GM19328 (cell line): ENCODE data around the gene CTXN1.

ENCODE experiments used
- ATAC-seq: cut with Tn5 transposase; IDR thresholded peaks from one replicate; pipeline ENCODE4 v1.9.1; 2021; ENCODE audit warnings: mild to moderate bottlenecking, moderate library complexity; ENCODE audit not compliant: unreplicated experiment

The CTXN1 gene

DNA sequence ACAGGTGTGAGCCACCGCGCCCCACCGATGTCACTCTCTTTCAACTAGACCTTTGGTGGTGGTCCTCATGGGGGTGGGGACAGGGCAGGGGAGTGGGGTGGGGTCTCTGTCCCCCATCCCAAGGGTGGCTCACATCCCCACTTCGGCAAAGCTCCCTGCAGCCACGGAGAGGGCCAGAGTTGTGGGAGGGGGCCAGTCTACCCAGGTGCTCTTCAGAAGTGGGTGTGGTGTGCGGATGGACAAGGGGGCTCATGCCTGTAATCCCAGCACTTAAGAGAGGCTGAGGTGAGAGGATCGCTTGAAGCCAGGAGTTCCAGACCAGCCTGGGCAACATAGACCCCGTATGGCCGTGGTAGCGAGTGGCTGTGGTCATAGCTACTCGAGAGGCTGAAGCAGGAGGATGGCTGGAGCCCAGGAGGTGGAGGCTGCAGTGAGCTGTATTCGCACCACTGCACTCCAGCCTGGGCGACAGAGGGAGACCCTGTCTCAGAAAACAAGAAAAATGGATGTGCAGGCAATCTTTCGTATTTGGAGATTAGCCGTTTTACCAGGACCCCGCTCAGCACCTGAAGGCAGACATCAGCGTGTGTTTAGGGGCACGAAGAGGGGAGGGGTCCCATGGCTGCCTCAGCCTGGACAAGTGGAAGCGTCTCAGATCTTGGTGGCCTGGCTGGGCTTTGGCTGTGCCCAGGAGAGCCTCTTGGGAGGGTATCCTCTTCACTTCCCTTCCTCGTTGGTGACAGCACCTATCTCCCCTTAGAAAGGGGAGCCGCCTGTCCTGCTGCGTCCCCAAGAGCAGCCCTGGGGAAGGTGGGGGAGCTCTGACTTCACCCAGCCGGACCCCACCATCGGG, 10.5 kb downstream of the CTXN1 start:
- no peak for ATAC-seq

DNA sequence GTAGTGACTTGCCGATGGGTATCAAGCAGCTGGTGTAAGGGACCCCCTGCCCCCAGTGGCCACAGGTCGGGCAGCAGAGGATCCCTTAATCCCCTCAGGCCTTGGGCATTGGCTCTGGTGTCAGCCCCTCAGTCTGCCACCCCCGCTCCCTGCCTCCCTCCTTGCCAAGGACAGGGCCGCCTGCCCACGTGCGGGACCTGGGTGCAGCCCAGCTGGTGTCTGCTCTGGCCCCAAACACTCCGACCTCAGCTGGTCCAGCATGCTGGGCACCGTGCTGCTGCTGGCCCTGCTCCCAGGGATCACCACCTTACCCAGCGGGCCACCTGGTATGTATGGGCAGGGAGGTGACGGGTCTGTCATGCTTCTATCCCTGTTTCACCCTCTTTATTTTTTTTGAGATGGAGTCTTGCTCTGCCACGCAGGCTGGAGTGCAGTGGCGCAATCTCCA, 11.3 kb downstream of the CTXN1 start, which contains the start of gene TGFBR3L:
TSS of gene TGFBR3L (plus strand) at position 233 of the 448 bp plus-strand sequence.
- no peak for ATAC-seq

DNA sequence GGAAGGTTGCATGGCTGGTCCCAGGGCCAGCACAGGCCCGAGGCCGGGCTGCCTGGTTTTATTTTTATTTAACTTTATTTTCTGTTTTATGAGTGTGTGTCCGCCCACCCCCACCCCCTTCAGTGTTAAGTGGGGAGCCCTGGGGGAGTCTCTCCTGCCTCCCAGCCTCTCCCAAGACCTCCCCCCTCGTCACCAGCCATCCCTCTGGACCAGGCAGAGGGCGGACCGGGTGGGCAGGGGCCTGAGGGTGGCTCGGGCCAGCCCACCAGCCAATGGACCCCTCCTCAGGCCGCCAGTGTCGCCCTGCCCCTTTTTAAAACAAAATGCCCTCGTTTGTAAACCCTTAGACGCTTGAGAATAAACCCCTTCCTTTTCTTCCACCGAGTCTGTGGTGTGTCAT, 11.8 kb downstream of the CTXN1 start:
- ATAC-seq = no peak

DNA sequence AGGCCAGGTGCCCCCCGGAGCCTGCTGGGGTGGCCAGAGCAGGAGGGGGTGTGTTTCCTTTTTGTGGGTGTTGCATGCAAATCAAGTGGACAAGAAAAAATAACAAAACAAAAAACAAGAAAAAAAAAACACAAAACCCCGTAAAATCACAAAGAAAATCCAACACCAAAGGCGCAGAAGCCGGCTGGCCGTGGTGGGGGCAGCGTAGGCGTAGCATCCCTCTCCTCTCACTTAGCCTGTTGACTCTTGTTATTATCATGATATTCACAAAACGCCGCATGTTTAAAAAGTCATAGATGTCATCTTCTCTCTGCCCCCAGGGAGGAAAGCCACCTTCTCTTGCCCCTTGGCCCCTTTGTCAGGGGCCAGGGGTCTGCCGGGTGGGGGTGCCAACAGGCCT, 12.3 kb downstream of the CTXN1 start:
- no peak for ATAC-seq

DNA sequence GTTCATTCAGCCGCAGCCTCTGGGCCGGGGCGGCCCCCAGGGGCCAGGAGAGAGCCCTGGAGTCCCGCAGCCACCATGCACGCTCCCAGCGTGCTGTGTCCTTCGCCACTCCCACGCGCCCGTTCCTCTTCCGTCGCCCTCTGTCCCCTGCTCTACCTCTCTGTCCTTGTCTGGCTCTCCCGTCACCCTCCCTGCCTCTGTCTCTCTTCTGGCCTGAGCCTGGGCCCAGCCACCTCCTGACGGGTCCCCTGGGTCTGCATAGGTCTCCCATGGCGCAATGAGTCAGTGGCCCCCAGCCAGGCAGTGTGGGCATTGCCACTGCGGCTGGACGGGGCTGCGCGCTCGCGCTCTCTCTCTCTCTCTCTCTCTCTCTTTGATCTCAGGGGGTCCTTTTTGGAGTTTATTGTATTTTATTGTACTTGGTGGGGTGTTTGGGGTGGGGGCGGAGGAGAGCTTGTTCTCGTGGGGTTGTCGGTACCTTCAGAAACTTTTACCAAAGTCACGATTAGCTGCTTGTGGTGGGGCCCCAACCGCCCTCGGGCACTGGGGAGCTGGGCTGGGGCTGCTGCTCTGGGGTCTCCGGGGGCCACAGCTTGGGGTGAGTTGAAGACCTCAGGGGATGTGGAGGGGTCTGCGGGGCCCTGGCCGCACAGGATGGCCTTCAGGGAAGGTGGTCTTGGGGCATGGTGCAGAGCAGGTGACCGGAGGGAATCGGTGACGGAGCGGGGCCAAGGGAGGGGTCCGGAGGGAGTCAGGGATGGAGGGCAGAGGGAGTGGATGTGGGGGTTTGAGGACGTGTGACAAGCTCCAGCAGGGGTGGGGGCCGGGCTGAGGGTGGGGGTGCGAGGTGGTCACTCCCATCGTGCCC, 13.0 kb downstream of the CTXN1 start:
- ATAC-seq = no peak

DNA sequence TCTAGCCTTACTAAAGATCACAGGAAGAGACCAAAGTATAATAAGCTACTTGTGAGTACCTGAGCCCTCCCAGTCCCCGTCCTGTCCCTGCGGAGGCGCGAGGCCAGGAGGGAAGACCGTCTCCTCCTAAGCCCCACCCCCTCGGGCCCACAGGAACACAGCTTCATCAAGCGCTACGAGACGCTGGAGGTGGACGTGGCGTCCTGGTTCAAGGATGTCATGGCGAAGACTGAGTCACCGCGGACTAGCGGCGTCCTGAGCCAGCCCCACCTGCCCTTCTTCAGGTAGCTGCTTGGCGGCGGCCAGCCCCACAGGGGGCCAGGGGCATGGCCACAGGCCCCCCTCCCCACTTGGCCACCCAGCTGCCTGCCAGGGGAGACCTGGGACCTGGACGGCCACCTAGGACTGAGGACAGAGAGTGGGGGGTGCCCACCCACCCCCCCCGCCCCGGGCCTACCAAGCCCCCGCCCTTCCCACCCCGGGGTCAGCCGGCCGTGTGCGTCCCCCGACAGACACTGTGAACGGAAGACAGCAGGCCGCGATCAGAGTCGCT, 13.7 kb downstream of the CTXN1 start:
- no peak for ATAC-seq

DNA sequence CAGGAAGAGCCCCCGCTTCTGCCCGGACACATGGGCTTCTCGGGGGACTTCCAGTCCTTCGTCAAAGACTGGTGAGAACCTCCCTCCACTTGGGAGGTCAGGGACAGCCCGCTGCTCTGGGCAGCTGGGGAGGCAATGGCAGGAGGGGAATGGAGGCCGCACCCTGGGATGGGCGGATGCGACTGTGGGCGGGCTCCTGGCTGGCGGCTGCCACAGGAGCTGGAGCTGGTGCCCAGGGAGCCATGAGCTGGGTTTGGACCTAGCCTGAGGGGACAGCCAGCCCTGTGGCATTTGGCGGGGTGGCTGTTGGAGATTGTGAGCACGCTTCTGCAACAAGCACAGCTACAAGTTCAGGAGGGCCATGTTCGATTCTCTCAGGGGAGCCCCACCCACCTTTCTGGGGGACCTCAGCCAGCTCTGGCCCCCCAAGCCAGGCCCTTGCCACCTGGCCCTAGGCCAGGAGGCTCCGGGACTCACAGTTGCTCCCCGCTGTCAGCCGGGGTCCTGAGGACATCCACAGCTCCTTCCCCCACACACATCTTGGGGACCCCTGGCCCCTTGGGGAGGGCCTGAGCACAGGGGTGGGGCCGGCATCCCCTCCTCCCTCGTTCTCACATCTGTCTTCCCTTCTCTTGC, 14.3 kb downstream of the CTXN1 start:
- no peak for ATAC-seq

DNA sequence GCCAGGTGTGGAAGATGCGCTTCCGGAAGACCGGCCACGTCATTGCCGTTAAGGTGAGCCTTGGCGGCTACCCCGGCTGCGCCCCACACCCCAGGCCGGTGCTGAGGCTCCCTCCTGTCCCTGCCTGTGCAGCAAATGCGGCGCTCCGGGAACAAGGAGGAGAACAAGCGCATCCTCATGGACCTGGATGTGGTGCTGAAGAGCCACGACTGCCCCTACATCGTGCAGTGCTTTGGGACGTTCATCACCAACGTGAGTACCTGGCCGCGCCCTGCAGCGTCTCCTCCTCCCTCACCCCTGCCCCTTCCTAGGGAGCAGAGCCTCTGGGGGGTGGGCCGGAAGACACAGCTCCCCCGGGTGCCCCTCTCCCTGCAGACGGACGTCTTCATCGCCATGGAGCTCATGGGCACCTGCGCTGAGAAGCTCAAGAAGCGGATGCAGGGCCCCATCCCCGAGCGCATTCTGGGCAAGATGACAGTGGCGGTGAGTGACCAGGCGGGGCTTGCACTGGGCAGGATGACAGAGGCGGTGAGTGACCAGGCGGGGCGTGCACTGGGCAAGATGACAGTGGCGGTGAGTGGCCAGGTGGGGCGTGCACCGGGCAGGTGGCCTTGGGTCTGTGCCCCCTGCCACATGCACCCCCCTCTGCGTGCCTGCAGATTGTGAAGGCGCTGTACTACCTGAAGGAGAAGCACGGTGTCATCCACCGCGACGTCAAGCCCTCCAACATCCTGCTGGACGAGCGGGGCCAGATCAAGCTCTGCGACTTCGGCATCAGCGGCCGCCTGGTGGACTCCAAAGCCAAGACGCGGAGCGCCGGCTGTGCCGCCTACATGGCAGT, 15.4 kb downstream of the CTXN1 start:
- ATAC-seq = no peak

DNA sequence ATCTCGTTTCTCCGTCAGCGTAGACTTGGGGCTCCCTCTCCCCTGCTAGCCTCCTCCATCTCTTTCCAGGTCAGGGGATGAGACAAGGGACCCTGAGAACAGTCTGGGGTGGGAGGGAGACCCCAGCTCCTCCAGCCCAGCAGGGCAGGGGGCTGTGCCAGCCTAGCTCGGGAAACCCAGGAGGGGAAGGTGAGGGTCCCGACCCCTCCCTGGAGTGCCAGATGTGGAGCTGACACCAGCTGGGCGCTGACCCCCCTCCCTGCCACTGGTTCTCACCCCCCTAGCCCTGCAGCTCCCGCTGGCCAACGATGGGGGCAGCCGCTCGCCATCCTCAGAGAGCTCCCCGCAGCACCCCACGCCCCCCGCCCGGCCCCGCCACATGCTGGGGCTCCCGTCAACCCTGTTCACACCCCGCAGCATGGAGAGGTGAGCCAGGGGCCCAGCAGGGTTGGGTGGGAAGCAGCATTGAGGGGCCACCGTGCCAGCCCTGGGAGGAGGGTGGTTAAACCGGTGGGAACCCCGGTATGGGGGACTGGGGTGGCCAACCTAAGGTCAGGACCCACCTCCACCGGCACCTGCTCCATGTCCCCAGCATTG, 16.4 kb downstream of the CTXN1 start:
- ATAC-seq = no peak

DNA sequence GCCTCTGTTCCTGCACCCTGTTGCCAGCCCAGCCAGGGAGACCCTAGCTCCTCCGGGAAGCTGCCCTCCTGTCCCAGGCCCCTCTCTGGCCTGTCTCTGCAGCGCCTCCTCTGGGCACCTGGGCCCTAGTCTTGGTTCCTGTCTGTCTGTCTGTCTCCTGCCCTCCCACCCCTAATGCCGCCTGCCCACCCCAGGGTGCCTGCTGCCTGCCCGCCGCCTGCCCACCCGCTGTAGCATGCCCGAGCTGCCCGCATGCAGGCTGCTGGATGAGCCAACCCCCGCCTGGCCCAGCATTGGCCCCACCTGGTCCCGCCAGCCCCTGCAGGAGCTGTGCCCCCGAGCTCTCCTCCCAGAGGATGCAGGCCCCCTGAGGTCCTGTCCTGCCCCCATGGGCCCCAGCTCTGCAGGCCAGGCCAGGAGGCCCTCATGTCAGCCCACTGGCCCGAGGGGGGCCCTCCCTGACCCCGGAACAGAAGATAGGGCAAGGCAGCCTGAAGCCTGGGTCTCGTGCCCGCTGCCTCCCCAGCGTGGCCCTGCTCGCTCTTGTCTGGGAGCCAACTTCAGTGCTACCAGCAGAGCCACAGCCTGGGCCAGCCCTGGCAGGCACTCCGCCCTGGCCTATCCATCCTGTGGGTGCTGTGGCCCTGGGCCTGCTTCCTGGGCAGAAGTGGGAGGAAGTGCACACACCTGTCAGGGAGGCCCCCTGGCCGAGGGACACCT, 17.0 kb downstream of the CTXN1 start:
- no peak for ATAC-seq

DNA sequence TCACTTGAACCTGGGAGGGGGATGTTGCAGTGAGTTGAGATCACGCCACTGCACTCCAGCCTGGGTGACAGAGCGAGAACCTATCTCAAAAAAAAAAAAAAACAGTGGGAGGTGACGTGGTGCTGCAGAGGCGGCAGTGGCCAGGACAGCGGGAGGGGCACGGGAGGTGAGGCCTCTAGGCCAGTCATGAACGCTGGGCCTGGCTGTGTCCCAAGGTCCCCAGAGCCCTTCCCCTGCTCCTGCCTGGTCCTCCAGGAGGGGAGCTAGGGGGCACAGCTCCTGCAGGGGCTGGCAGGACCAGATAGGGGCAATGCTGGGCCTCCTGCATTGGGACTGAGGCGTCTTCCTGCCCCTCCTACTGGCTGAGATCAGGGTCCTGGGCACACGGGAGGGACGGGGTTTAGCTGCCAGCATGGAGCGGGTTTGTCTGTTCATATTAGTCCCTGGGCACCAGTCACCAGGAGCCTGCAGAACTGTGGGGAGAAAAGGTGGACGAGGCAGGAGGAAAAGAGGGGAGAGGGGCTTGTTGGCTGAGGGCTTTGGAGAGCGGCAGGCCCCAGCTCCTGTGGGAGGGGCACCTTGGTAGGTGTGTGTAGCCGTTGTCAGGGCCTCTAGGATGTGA, 17.7 kb downstream of the CTXN1 start:
- no peak for ATAC-seq

DNA sequence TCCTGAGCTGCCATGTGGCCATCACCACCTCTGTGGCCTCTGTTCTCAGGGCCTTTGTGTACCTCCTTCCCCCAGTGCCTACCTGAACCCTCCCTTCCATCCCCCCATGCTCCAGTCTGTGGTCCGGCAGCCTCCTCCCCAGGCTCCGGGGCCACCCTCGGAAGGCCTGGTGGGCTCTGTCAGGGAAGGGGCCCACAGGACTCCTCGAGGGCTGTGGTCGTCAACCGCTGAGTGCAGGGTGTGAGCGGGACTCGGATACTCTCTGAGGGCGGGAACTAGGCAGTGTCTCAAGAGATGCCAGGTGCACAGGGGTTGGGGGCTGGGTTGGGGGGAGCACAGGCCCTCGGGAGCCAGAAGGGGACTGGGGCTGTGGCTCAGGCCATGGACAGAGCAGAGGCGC, 18.4 kb downstream of the CTXN1 start:
- no peak for ATAC-seq

DNA sequence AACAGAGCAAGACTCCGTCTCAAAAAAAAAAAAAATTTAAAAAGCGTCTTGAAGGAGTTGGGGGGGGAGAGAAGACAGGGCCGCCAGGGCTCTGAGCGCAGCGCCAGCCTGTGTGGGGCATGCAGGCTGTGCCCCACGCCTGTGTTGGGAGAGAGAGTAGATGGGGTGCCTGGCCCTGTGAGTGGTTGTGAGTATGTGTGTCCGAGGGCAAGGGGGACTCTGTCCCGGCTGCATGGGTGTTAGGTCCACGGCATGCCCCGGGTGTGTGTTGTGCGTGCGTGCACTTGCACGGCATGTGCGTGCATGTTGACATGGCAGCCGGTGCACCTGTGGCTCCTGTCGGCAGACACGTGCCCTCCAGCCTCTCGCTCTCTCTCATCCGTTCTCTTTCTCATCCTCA, 18.8 kb downstream of the CTXN1 start:
- ATAC-seq = no peak

DNA sequence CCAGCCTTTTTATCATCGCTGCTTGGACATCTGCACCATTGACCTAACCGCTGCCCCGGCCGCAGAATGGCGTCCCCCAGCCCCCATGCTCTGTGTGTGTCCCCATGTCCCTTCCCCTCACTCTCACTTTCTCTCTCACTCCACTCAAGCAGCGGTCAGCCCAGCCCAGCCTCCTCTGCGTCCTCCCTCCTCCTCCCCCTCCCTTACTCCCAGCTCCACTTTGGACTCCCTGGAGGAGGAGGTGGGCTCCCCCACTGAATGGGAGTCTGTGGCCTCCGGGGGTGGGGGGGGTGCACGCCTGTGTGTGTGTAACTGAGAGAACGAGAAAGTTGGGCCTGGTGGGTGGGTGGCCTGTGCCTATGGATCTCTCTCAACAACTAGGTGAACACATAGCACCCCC, 20.1 kb downstream of the CTXN1 start:
- ATAC-seq = no peak

DNA sequence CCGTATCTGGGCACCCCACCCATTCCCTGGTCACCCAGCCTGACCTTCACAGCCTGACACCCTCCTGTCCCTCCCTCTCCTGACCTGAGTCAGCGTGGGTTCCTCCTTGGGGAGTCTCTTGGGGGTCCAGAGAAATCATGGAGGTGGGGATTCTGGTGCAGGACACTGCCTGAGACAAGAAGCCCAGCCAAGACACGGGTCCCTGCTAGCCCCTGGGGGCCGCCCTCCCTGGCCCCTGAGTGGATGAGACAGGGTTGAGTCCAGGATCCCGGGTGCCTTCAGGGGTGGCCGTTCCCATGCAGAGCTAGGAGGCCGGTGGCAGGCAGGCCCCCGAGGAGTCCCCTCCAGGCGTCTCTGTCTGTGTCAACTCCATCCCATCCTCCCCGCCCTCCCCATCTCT, 20.7 kb downstream of the CTXN1 start:
- ATAC-seq = no peak

DNA sequence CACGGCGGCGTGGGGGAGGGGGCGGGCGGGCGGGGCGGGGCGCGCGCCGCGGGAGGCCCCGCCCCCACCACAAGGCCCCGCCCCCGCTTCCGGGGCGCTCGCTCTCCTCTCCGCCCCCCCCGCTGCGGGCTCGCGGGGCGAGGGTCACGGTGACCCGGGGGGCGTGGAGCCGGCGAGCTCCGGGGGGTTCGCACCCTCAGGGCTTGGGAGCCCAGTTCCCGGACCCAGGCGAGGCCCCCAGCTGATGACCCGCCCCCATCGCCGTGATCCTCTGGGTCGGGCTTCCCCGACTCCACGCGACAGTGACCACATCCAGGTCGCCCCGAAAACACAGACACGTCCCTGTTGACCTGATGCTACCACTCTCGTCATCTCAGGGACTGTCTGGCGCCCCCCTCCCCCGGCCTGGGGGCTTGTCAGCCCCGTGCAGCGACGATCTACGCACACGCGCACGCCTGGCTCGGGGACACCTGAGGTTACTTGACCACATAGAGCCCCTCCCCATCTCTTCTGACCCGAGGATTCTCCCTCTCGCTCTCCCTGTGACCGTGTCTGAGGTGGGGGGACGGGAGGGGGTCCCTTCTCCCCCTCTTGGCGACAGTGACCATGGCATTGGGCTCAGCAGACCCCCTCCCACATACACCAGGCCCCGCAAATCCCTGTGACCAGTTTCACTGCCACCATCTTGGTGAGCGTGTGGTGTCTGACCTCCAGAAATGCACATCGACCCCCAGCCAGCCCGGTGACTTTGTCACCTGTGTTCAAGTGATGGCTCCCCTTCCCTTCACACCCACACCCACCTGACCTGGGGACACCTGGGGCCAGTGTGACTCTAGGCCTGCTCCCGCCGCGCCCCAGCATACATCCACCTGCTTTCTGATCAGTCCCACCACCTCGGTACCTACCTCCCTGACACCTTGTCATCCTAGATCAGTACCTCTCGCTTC, 21.6 kb downstream of the CTXN1 start:
- ATAC-seq = peak; percentile 41

DNA sequence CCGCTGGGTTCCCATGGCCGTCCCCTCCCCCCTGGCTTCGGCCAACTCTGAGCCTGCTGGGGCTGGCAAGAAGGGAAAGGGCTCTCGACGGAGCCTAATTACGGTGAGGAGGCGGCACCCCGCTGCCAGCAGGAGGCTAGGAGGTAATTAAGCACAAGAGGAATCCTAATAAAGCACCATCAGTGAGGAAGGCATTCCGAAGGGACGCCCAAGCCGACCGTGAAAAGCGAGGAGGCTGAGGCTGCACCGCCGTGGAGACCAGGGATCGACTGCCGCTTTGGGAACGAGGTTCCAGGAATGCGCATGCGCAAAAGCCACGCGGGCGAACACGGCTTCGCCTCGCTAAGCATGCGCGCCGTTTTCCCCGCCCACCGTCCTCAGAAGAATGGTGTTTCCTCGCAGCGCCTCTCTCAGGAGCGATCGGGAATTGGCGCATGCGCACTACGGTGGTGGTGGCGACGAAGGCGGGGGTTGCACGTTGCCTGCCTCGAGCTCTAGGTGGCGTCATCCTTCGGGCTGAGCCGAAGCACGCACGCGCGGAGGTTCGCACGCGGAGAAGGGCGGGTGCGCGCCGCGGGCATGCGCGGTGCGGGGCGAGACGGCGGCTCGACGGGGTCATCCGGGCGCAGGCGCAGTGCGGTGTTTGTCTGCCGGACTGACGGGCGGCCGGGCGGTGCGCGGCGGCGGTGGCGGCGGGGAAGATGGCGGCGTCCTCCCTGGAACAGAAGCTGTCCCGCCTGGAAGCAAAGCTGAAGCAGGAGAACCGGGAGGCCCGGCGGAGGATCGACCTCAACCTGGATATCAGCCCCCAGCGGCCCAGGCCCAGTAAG, 22.5 kb downstream of the CTXN1 start, which contains the start of gene MAP2K7:
TSS of gene MAP2K7 (plus strand) at position 634 of the 830 bp plus-strand sequence. CDS start at position 702, 68 bp downstream.
- peak; percentile 77 for ATAC-seq
